ENCODE data around the gene PSMF1.

GRCh38 chr20:1086277-1087213 is 31.9 kb upstream of the PSMF1 start:
- TF ChIP-seq TAF1 (IDR thresholded peaks at IDR 0.05; ENCODE audit: low read depth) = no peak
- TF ChIP-seq POLR2AphosphoS5 (IDR thresholded peaks at IDR 0.05) = no peak
- TF ChIP-seq, protein P1, sequence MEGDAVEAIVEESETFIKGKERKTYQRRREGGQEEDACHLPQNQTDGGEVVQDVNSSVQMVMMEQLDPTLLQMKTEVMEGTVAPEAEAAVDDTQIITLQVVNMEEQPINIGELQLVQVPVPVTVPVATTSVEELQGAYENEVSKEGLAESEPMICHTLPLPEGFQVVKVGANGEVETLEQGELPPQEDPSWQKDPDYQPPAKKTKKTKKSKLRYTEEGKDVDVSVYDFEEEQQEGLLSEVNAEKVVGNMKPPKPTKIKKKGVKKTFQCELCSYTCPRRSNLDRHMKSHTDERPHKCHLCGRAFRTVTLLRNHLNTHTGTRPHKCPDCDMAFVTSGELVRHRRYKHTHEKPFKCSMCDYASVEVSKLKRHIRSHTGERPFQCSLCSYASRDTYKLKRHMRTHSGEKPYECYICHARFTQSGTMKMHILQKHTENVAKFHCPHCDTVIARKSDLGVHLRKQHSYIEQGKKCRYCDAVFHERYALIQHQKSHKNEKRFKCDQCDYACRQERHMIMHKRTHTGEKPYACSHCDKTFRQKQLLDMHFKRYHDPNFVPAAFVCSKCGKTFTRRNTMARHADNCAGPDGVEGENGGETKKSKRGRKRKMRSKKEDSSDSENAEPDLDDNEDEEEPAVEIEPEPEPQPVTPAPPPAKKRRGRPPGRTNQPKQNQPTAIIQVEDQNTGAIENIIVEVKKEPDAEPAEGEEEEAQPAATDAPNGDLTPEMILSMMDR (IDR thresholded peaks at IDR 0.05; ENCODE audit: poor library complexity, severe bottlenecking) = no peak
- no peak for TF ChIP-seq EP300 (conservative IDR thresholded peaks at IDR 0.05; ENCODE audit: poor library complexity, severe bottlenecking)
- no peak for TF ChIP-seq EZH2 (IDR thresholded peaks at IDR 0.05; ENCODE audit: borderline replicate concordance, insufficient read depth, low read length, poor library complexity, severe bottlenecking)
- TF ChIP-seq MXI1 (conservative IDR thresholded peaks at IDR 0.05; ENCODE audit: poor library complexity, severe bottlenecking) = no peak
- TF ChIP-seq, protein P2, sequence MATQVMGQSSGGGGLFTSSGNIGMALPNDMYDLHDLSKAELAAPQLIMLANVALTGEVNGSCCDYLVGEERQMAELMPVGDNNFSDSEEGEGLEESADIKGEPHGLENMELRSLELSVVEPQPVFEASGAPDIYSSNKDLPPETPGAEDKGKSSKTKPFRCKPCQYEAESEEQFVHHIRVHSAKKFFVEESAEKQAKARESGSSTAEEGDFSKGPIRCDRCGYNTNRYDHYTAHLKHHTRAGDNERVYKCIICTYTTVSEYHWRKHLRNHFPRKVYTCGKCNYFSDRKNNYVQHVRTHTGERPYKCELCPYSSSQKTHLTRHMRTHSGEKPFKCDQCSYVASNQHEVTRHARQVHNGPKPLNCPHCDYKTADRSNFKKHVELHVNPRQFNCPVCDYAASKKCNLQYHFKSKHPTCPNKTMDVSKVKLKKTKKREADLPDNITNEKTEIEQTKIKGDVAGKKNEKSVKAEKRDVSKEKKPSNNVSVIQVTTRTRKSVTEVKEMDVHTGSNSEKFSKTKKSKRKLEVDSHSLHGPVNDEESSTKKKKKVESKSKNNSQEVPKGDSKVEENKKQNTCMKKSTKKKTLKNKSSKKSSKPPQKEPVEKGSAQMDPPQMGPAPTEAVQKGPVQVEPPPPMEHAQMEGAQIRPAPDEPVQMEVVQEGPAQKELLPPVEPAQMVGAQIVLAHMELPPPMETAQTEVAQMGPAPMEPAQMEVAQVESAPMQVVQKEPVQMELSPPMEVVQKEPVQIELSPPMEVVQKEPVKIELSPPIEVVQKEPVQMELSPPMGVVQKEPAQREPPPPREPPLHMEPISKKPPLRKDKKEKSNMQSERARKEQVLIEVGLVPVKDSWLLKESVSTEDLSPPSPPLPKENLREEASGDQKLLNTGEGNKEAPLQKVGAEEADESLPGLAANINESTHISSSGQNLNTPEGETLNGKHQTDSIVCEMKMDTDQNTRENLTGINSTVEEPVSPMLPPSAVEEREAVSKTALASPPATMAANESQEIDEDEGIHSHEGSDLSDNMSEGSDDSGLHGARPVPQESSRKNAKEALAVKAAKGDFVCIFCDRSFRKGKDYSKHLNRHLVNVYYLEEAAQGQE (IDR thresholded peaks at IDR 0.05; ENCODE audit: borderline replicate concordance) = no peak
